Measurements from ENCODE around the gene HOXA5.

Gene HOXA5

DNA sequence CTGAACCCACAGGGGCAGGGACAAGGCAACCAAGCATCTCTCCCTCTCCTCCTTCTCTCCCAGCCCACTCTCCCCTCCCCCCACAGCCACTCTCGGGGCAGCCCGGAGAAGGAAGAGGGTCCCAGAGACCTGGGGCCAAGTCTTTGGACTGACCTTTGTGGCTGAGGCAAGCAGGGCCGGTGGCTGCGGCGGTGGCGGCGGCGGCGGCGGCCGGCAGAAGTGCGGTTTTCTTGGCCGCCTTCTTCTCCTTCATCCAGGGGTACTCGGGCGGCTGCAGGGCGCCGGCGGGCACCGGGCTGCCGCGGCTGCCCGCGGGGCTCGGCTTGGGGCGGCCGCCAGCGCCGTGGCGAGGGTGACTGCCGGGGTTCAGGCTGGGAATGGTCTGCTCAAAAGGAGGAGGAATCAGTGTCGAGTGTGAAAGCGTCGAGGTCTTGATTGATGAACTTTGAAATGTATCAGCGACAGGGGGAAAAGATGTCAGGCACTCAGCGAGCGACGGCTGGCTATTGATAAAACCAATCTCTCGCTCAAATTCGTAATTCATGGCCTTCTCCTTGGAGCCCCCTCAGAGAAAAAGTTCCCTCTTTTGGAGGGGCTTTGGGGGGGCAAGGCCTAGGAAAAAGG lies 41.4 kb downstream of the HOXA5 start:
- DNase-seq (ENCODE audit: low spot score in 2 of 2): no peak
- Histone ChIP-seq H3K27me3 (ENCODE audit: low read depth) (no peaks in the 10 kb centered on the region), H3K4me3 (no peak overlapping the region), H3K9me3 (no peaks in the 10 kb centered on the region), H3K36me3 (replicated peaks) (peaks cover 5% of the 10 kb centered on the region; the same call in 1 of the 2 replicates), H3K4me1 (peaks cover 30% of the 10 kb centered on the region)
- in situ Hi-C loops (cut with MboI; ENCODE audit: low sequenced_read_pairs): no loop called here

DNA sequence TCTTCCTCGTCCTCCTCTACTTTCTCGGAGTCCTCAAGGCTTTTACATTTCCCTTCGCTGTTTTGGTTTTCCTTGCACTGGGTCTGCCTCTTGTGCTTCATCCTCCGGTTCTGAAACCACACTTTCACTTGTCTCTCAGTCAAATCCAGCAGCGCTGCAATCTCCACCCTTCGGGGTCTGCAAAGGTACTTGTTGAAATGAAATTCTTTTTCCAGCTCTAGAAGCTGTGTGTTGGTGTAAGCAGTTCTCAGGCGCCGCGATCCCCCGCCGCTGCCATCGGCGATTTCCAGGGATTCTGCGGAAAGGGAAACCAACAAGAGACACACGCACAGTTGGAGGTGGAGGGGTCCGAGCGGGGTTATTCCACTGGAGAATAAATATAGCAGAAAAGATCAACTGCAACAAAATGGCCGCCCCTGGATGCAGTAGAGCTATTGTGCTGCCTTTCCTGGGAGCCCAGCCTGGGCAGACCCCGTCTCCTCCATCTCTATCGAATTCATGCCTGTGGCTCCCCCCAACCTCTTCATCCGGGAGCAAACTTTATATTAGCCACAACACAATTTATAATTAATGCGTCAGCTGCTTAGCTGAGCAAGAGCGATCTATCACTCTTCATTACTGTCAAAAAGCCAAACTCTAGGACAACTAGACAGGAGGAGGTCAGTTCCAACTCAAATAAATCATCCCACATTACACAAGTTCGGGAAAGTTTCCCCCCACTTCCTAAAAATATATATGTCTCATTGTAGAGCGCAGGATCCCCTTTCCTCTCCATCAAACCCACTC lies 42.1 kb downstream of the HOXA5 start:
- no peaks in the 10 kb centered on the region for H3K27me3 ChIP-seq (ENCODE audit: low read depth)
- in situ Hi-C loops (cut with MboI; ENCODE audit: low sequenced_read_pairs): no loop called here
- H3K36me3 ChIP-seq (replicated peaks): peaks cover 5% of the 10 kb centered on the region; the same call in 1 of the 2 replicates
- no peak for DNase-seq (ENCODE audit: low spot score in 2 of 2)
- H3K4me1 ChIP-seq: peaks cover 30% of the 10 kb centered on the region
- H3K4me3 ChIP-seq: no peak overlapping the region
- H3K9me3 ChIP-seq: no peaks in the 10 kb centered on the region

GRCh38 chr7:27100694-27101170 lies 42.7 kb downstream of the HOXA5 start:
- no peak for DNase-seq (ENCODE audit: low spot score in 2 of 2)
- peaks cover 30% of the 10 kb centered on the region for H3K4me1 ChIP-seq
- in situ Hi-C loops (cut with MboI; ENCODE audit: low sequenced_read_pairs): no loop called here
- peaks cover 5% of the 10 kb centered on the region; the same call in 1 of the 2 replicates for H3K36me3 ChIP-seq (replicated peaks)
- H3K4me3 ChIP-seq: no peak overlapping the region
- H3K27me3 ChIP-seq (ENCODE audit: low read depth): no peaks in the 10 kb centered on the region
- H3K9me3 ChIP-seq: no peaks in the 10 kb centered on the region

DNA sequence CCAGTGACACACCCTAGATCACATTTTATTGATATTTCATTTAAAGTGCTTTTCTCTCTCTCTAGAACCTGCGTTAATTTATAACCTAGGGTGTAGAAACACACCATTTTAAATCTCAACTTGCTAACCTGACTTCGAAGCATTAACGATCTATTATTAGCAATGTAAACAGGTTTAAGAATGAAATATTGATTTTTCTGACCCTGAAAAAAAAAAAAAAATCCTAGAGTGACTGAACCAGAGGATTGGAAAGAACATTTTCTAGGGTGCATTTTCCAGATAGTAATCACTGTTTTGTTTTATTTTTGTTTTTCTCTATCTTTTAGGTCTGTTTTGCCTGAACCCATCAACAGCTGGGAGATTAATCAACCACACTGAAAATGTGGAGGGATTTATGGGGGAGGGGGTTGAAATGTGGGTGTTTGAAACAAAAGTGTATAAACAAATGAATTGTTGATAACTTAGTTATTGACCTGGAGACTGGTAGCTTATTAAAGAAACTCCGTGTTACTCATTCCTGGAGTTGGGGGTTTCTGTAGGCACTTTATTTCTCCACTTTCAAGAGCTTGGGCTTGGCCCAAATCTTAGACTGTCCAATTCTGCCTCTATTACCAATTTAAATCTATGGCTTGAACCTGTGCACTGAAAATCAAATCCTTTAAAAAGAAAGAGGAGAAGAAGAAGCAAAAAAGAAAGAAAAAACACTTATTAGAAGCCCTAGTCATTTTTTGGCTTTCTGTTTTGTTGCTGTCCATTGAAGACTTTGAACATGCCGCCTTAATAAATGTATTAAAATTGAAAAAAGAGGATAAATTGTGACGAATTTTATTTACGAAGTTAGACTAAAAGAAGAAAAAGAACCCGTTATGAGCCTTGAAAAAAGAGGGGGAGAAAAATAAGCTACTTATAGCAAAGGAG lies 43.8 kb downstream of the HOXA5 start:
- Histone ChIP-seq H3K9me3 (no peaks in the 10 kb centered on the region), H3K4me3 (no peak overlapping the region), H3K27me3 (ENCODE audit: low read depth) (no peaks in the 10 kb centered on the region), H3K36me3 (replicated peaks) (peaks cover 5% of the 10 kb centered on the region; the same call in 1 of the 2 replicates), H3K4me1 (peaks cover 33% of the 10 kb centered on the region)
- no peak for DNase-seq (ENCODE audit: low spot score in 2 of 2)
- in situ Hi-C loops (cut with MboI; ENCODE audit: low sequenced_read_pairs): no loop called here

GRCh38 chr7:27098578-27099451 lies 44.7 kb downstream of the HOXA5 start:
- no peaks in the 10 kb centered on the region for H3K27me3 ChIP-seq (ENCODE audit: low read depth)
- in situ Hi-C loops (cut with MboI; ENCODE audit: low sequenced_read_pairs): no loop called here
- DNase-seq (ENCODE audit: low spot score in 2 of 2): no peak
- peaks cover 33% of the 10 kb centered on the region for H3K4me1 ChIP-seq
- no peak overlapping the region for H3K4me3 ChIP-seq
- no peaks in the 10 kb centered on the region for H3K9me3 ChIP-seq
- H3K36me3 ChIP-seq (replicated peaks): peaks cover 5% of the 10 kb centered on the region; the same call in 1 of the 2 replicates

GRCh38 chr7:27097686-27098577 lies 45.5 kb downstream of the HOXA5 start:
- in situ Hi-C loops (cut with MboI; ENCODE audit: low sequenced_read_pairs): no loop called here
- H3K4me3 ChIP-seq: peak overlapping the region; percentile 64
- DNase-seq (ENCODE audit: low spot score in 2 of 2): no peak
- no peaks in the 10 kb centered on the region for H3K27me3 ChIP-seq (ENCODE audit: low read depth)
- H3K9me3 ChIP-seq: no peaks in the 10 kb centered on the region
- H3K36me3 ChIP-seq (replicated peaks): peaks cover 5% of the 10 kb centered on the region; the same call in 1 of the 2 replicates
- H3K4me1 ChIP-seq: peaks cover 30% of the 10 kb centered on the region

DNA sequence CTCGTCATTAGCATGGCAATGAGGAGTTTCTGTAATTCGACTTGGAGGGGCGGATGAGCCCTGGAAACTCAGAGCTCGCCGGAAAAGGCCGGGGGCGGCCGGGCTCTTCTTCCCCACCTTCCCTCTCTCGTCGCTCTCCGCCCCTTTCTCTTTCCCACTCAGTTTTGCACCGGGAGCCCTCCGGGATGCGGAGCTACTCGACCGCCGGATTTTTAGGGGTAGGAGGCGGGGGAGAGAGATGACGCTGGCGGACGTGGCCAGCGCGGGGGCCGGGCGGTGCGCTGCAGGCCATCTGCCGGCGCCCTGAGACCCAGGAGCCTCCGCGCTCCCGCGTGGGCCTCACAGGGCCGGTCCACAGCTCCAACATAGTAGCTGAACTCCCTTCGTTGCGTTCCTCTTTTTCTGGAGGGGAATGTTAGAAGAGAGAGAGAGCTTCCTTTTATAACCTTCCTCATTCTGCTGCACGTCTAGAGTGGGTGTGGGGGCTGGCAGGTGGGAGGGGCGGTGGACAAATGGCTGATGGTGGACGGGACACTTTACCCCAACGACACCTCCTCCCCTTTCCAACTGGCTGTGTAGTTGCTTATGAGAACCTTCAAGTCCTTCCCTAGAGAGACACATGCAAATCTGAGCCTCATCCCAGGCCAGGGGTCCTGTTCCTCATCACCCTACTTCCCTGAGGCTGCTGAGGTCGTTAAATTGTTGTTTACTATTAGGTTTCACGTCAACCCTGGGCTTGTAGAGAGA lies 46.5 kb downstream of the HOXA5 start:
- in situ Hi-C loops (cut with MboI; ENCODE audit: low sequenced_read_pairs): no loop called here
- DNase-seq (ENCODE audit: low spot score in 2 of 2): peak; percentile 28 to 52
- H3K4me1 ChIP-seq: peaks cover 29% of the 10 kb centered on the region
- peaks cover 5% of the 10 kb centered on the region; the same call in 1 of the 2 replicates for H3K36me3 ChIP-seq (replicated peaks)
- no peaks in the 10 kb centered on the region for H3K9me3 ChIP-seq
- H3K27me3 ChIP-seq (ENCODE audit: low read depth): no peaks in the 10 kb centered on the region
- H3K4me3 ChIP-seq: peak overlapping the region; percentile 64

- in situ Hi-C loops (cut with MboI; ENCODE audit: low sequenced_read_pairs): no loop called here
- peaks cover 5% of the 10 kb centered on the region; the same call in 1 of the 2 replicates for H3K36me3 ChIP-seq (replicated peaks)
- H3K9me3 ChIP-seq: no peaks in the 10 kb centered on the region
- no peaks in the 10 kb centered on the region for H3K27me3 ChIP-seq (ENCODE audit: low read depth)
- peak within 1 kb of the TSS; percentile 64 for H3K4me3 ChIP-seq
- peaks cover 37% of the 10 kb centered on the region for H3K4me1 ChIP-seq
- peak; percentile 93 to 95 for DNase-seq (ENCODE audit: low spot score in 2 of 2)
Measured at GRCh38 chr7:27095897-27096767, 47.3 kb downstream of the HOXA5 start, which contains the start of gene HOXA1. Gene HOXA1, minus strand, starts transcription at chr7:27096000. Its CDS starts 88 bp downstream, at chr7:27095912.

- no peaks in the 10 kb centered on the region for H3K27me3 ChIP-seq (ENCODE audit: low read depth)
- no peak for DNase-seq (ENCODE audit: low spot score in 2 of 2)
Measured at GRCh38 chr7:27095050-27095896, 48.2 kb downstream of the HOXA5 start.

More at GRCh38 chr7:27095050-27095896, 48.2 kb downstream of the HOXA5 start:
- H3K36me3 ChIP-seq (replicated peaks): peaks cover 5% of the 10 kb centered on the region; the same call in 1 of the 2 replicates
- in situ Hi-C loops (cut with MboI; ENCODE audit: low sequenced_read_pairs): no loop called here
- H3K4me1 ChIP-seq: peaks cover 31% of the 10 kb centered on the region
- H3K9me3 ChIP-seq: no peaks in the 10 kb centered on the region
- peak overlapping the region; percentile 64 for H3K4me3 ChIP-seq

Measured in HAP-1 (cell line).